C4-2B (cell line): ENCODE data around the gene STK16.

Experiments
- ZFX ChIP-seq: fragments of 450-650 bp; IDR thresholded peaks from 2 replicates; pipeline ENCODE4 v1.6.1; 2017
- TF ChIP-seq, protein P1 (sequence below): fragments of 450-650 bp; conservative IDR thresholded peaks from 2 replicates; pipeline ENCODE4 v1.5.1; 2017; ENCODE audit warnings: mild to moderate bottlenecking

- TF ChIP-seq, protein P1, sequence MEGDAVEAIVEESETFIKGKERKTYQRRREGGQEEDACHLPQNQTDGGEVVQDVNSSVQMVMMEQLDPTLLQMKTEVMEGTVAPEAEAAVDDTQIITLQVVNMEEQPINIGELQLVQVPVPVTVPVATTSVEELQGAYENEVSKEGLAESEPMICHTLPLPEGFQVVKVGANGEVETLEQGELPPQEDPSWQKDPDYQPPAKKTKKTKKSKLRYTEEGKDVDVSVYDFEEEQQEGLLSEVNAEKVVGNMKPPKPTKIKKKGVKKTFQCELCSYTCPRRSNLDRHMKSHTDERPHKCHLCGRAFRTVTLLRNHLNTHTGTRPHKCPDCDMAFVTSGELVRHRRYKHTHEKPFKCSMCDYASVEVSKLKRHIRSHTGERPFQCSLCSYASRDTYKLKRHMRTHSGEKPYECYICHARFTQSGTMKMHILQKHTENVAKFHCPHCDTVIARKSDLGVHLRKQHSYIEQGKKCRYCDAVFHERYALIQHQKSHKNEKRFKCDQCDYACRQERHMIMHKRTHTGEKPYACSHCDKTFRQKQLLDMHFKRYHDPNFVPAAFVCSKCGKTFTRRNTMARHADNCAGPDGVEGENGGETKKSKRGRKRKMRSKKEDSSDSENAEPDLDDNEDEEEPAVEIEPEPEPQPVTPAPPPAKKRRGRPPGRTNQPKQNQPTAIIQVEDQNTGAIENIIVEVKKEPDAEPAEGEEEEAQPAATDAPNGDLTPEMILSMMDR, result no peak
- no peak for TF ChIP-seq ZFX
Observed at GRCh38 chr2:219207884-219208740, 37.2 kb upstream of the STK16 start.
